Measurements from ENCODE around the gene F3.
"Not testable (repeated sequence)": the region's sequence is repeated elsewhere in the genome, so short reads cannot be mapped to it uniquely, and the experiment has no call there.

F3 gene

GRCh38 chr1:94541246-94542087 lies at the start of gene F3:
TSS of gene F3 (minus strand) at chr1:94541759. CDS start at chr1:94541636, 123 bp downstream.
- peak; percentile 28 for DNase-seq

GRCh38 chr1:94590203-94591137 lies 48.9 kb upstream of the F3 start:
- DNase-seq: no peak

GRCh38 chr1:94589728-94590127 lies 48.2 kb upstream of the F3 start:
- DNase-seq: no peak

- DNase-seq: no peak
Observed at GRCh38 chr1:94582565-94582964, 41.0 kb upstream of the F3 start.

- DNase-seq: no peak
Observed at GRCh38 chr1:94580367-94581115, 39.0 kb upstream of the F3 start.

GRCh38 chr1:94579876-94580294 lies 38.3 kb upstream of the F3 start:
- no peak for DNase-seq

GRCh38 chr1:94578856-94579255 lies 37.3 kb upstream of the F3 start:
- DNase-seq: no peak

GRCh38 chr1:94573917-94574316 lies 32.4 kb upstream of the F3 start:
- DNase-seq: not testable (repeated sequence)

GRCh38 chr1:94572780-94573179 lies 31.2 kb upstream of the F3 start:
- no peak for DNase-seq

GRCh38 chr1:94570965-94571364 lies 29.4 kb upstream of the F3 start:
- DNase-seq: not testable (repeated sequence)

GRCh38 chr1:94568806-94569205 lies 27.2 kb upstream of the F3 start:
- not testable (repeated sequence) for DNase-seq

- DNase-seq: not testable (repeated sequence)
Observed at GRCh38 chr1:94567975-94568607, 26.5 kb upstream of the F3 start.

GRCh38 chr1:94566436-94566835 lies 24.9 kb upstream of the F3 start:
- DNase-seq: not testable (repeated sequence)

- DNase-seq: no peak
Observed at GRCh38 chr1:94565901-94566300, 24.3 kb upstream of the F3 start.

- DNase-seq: no peak
Observed at GRCh38 chr1:94562519-94563260, 21.1 kb upstream of the F3 start.

- DNase-seq: no peak
Observed at GRCh38 chr1:94560333-94560732, 18.8 kb upstream of the F3 start.

- no peak for DNase-seq
Observed at GRCh38 chr1:94559921-94560320, 18.4 kb upstream of the F3 start.

- DNase-seq: no peak
Observed at GRCh38 chr1:94555091-94555490, 13.5 kb upstream of the F3 start.

GRCh38 chr1:94554580-94554979 lies 13.0 kb upstream of the F3 start:
- no peak for DNase-seq

GRCh38 chr1:94553931-94554330 lies 12.4 kb upstream of the F3 start:
- no peak for DNase-seq

- DNase-seq: no peak
Observed at GRCh38 chr1:94553323-94553730, 11.8 kb upstream of the F3 start.

Measured in activated effector memory CD4-positive, alpha-beta T cell treated with Interleukin-2 at 50 U/mL for 16 hours (primary cell).